ENCODE measurements around the gene HSD17B8. TPM values are rescaled to one million over a fixed set of nuclear protein-coding genes. Genes with fewer than 3 reads are reported as not detected.

The HSD17B8 gene
- total RNA-seq, 1 experiment from 2014 or later = 1.5 TPM

GRCh38 chr6:33168284-33168601, 36.2 kb upstream of the HSD17B8 start:
- Histone ChIP-seq H3K27me3 (no peaks in the 10 kb centered on the region), H3K4me3 (no peak overlapping the region), H3K4me1 (no peaks in the 10 kb centered on the region), H3K27ac (no peak overlapping the region), H3K36me3 (no peaks in the 10 kb centered on the region), H3K9me3 (replicated peaks) (no peaks in the 10 kb centered on the region)
- no peak for DNase-seq

GRCh38 chr6:33168639-33169038, 35.8 kb upstream of the HSD17B8 start:
- no peaks in the 10 kb centered on the region for H3K4me1 ChIP-seq
- no peak for DNase-seq
- H3K4me3 ChIP-seq = no peak overlapping the region
- no peaks in the 10 kb centered on the region for H3K9me3 ChIP-seq (replicated peaks)
- no peaks in the 10 kb centered on the region for H3K36me3 ChIP-seq
- H3K27me3 ChIP-seq = no peaks in the 10 kb centered on the region
- no peak overlapping the region for H3K27ac ChIP-seq

GRCh38 chr6:33169291-33170175, 34.9 kb upstream of the HSD17B8 start:
- no peaks in the 10 kb centered on the region for H3K27me3 ChIP-seq
- no peaks in the 10 kb centered on the region for H3K9me3 ChIP-seq (replicated peaks)
- no peak overlapping the region for H3K27ac ChIP-seq
- H3K4me3 ChIP-seq = no peak overlapping the region
- DNase-seq = no peak
- H3K4me1 ChIP-seq = no peaks in the 10 kb centered on the region
- H3K36me3 ChIP-seq = no peaks in the 10 kb centered on the region

GRCh38 chr6:33170176-33171015, 34.1 kb upstream of the HSD17B8 start:
- no peak overlapping the region for H3K4me3 ChIP-seq
- no peak overlapping the region for H3K27ac ChIP-seq
- H3K9me3 ChIP-seq (replicated peaks) = no peaks in the 10 kb centered on the region
- H3K4me1 ChIP-seq = no peaks in the 10 kb centered on the region
- no peaks in the 10 kb centered on the region for H3K36me3 ChIP-seq
- DNase-seq = no peak
- no peaks in the 10 kb centered on the region for H3K27me3 ChIP-seq

- H3K27me3 ChIP-seq = no peaks in the 10 kb centered on the region
- no peaks in the 10 kb centered on the region for H3K36me3 ChIP-seq
- H3K4me3 ChIP-seq = no peak overlapping the region
- H3K9me3 ChIP-seq (replicated peaks) = no peaks in the 10 kb centered on the region
- DNase-seq = no peak
- no peak overlapping the region for H3K27ac ChIP-seq
- no peaks in the 10 kb centered on the region for H3K4me1 ChIP-seq
Measured at GRCh38 chr6:33171016-33171879, 33.2 kb upstream of the HSD17B8 start.

- no peak overlapping the region for H3K27ac ChIP-seq
- H3K4me1 ChIP-seq = peaks cover under 1% of the 10 kb centered on the region; the same call in 1 of the 2 replicates
- H3K36me3 ChIP-seq = no peaks in the 10 kb centered on the region
- H3K27me3 ChIP-seq = no peaks in the 10 kb centered on the region
- no peak for DNase-seq
- H3K4me3 ChIP-seq = no peak overlapping the region
- H3K9me3 ChIP-seq (replicated peaks) = no peaks in the 10 kb centered on the region
Measured at GRCh38 chr6:33171880-33172687, 32.4 kb upstream of the HSD17B8 start.

GRCh38 chr6:33172688-33173534, 31.5 kb upstream of the HSD17B8 start:
- H3K4me3 ChIP-seq = no peak overlapping the region
- H3K27ac ChIP-seq = no peak overlapping the region
- H3K9me3 ChIP-seq (replicated peaks) = no peaks in the 10 kb centered on the region
- H3K27me3 ChIP-seq = no peaks in the 10 kb centered on the region
- no peaks in the 10 kb centered on the region for H3K36me3 ChIP-seq
- DNase-seq = peak in 1 of 2 experiments; percentile 40
- peaks cover 8% of the 10 kb centered on the region for H3K4me1 ChIP-seq

GRCh38 chr6:33173535-33174180, 30.8 kb upstream of the HSD17B8 start:
- DNase-seq = no peak
- no peaks in the 10 kb centered on the region for H3K9me3 ChIP-seq (replicated peaks)

GRCh38 chr6:33174784-33175183, 29.7 kb upstream of the HSD17B8 start:
- Histone ChIP-seq H3K9me3 (replicated peaks) (no peaks in the 10 kb centered on the region), H3K36me3 (no peaks in the 10 kb centered on the region), H3K27ac (no peak overlapping the region), H3K27me3 (no peaks in the 10 kb centered on the region), H3K4me3 (no peak overlapping the region), H3K4me1 (peaks cover 14% of the 10 kb centered on the region)
- DNase-seq = no peak

More at GRCh38 chr6:33173535-33174180, 30.8 kb upstream of the HSD17B8 start:
- H3K4me3 ChIP-seq = no peak overlapping the region
- no peaks in the 10 kb centered on the region for H3K36me3 ChIP-seq
- no peak overlapping the region for H3K27ac ChIP-seq
- no peaks in the 10 kb centered on the region for H3K27me3 ChIP-seq
- H3K4me1 ChIP-seq = peaks cover 14% of the 10 kb centered on the region

- H3K9me3 ChIP-seq (replicated peaks) = no peaks in the 10 kb centered on the region
- no peak for DNase-seq
Measured at GRCh38 chr6:33175436-33176069, 28.9 kb upstream of the HSD17B8 start.

GRCh38 chr6:33176906-33177305, 27.5 kb upstream of the HSD17B8 start:
- H3K27me3 ChIP-seq = no peaks in the 10 kb centered on the region
- H3K4me3 ChIP-seq = no peak overlapping the region
- no peak overlapping the region; the same call in 1 of the 2 replicates for H3K27ac ChIP-seq
- DNase-seq = no peak
- no peaks in the 10 kb centered on the region for H3K36me3 ChIP-seq
- H3K9me3 ChIP-seq (replicated peaks) = no peaks in the 10 kb centered on the region
- H3K4me1 ChIP-seq = peaks cover 14% of the 10 kb centered on the region

More at GRCh38 chr6:33175436-33176069, 28.9 kb upstream of the HSD17B8 start:
- Histone ChIP-seq H3K36me3 (no peaks in the 10 kb centered on the region), H3K27ac (no peak overlapping the region), H3K4me3 (no peak overlapping the region), H3K27me3 (no peaks in the 10 kb centered on the region), H3K4me1 (peaks cover 14% of the 10 kb centered on the region)

Measured in SJCRH30 (cell line).